NCI-H774 (cell line): ENCODE results near the gene PALD1.
"Not testable (repeated sequence)": the region's sequence is repeated elsewhere in the genome, so short reads cannot be mapped to it uniquely, and the experiment has no call there.

Source experiments
- DNase-seq: peaks from one replicate; lab custom pipeline; 2025; lab: John Stamatoyannopoulos, UW

The PALD1 gene

GRCh38 chr10:70575486-70575873 is 96.9 kb downstream of the PALD1 start:
- DNase-seq: no peak

GRCh38 chr10:70575874-70576802 is 97.6 kb downstream of the PALD1 start:
- DNase-seq: peak; percentile 16

- DNase-seq: no peak
These were observed 98.4 kb downstream of the PALD1 start for GRCh38 chr10:70576803-70577517.

GRCh38 chr10:70578371-70578947 is 99.9 kb downstream of the PALD1 start:
- no peak for DNase-seq

GRCh38 chr10:70579234-70580002 is 100.9 kb downstream of the PALD1 start:
- no peak for DNase-seq

GRCh38 chr10:70581176-70581575 is 102.6 kb downstream of the PALD1 start:
- DNase-seq: not testable (repeated sequence)

- DNase-seq: no peak
These were observed 104.5 kb downstream of the PALD1 start for GRCh38 chr10:70582793-70583668.

GRCh38 chr10:70583669-70584037 is 105.1 kb downstream of the PALD1 start:
- DNase-seq: no peak

- peak; percentile 9 for DNase-seq
These were observed 105.8 kb downstream of the PALD1 start for GRCh38 chr10:70584366-70584765.

GRCh38 chr10:70584909-70585544 is 106.5 kb downstream of the PALD1 start:
- peak; percentile 42 for DNase-seq

- no peak for DNase-seq
These were observed 107.1 kb downstream of the PALD1 start for GRCh38 chr10:70585578-70586169.

GRCh38 chr10:70586348-70586930 is 107.9 kb downstream of the PALD1 start:
- no peak for DNase-seq

GRCh38 chr10:70587045-70587658 is 108.6 kb downstream of the PALD1 start:
- DNase-seq: no peak

- DNase-seq: no peak
These were observed 109.7 kb downstream of the PALD1 start for GRCh38 chr10:70588255-70588654.

- DNase-seq: no peak
These were observed 110.4 kb downstream of the PALD1 start for GRCh38 chr10:70588859-70589570.

- DNase-seq: no peak
These were observed 111.4 kb downstream of the PALD1 start for GRCh38 chr10:70589762-70590654.

- no peak for DNase-seq
These were observed 112.3 kb downstream of the PALD1 start for GRCh38 chr10:70590655-70591416.
